Measurements from ENCODE around the gene SLC50A1.

DNA sequence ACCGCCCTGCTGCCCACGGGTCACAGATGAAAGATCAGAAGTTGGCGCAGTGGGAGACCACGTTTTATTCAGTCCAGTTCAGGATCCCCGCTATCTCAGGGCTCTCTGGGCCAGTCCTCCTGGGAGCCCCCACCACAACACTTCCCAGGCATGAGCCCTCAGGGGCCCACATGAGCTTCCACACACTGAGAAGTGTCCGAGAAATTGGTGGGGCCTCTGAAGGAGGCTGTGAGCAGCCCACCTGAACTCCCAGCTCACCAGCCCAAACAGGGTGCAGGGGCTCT, 50.1 kb downstream of the SLC50A1 start:
- TF ChIP-seq CTCF (IDR thresholded peaks at IDR 0.05): no peak
- TF ChIP-seq POLR2A (IDR thresholded peaks at IDR 0.05): no peak

All from tibial nerve (tissue), 3 donors.